IPS-NIHi7 (cell line): Measurements from ENCODE around the gene CHRNA9.
A peak's percentile ranks its signal among the peaks of the same experiment; 100 is the strongest.
"Not testable (repeated sequence)": the region's sequence is repeated elsewhere in the genome, so short reads cannot be mapped to it uniquely, and the experiment has no call there.

Experiments
- DNase-seq: peaks from one replicate; pipeline ENCODE4 v3.0.0; 2012; ENCODE audit warnings: mixed read lengths; ENCODE audit errors: extremely low spot score

The CHRNA9 gene

GRCh38 chr4:40388239-40388638 is 53.1 kb downstream of the CHRNA9 start:
- no peak for DNase-seq

- DNase-seq = no peak
These were observed 54.9 kb downstream of the CHRNA9 start for GRCh38 chr4:40389986-40390385.

GRCh38 chr4:40392241-40392640 is 57.1 kb downstream of the CHRNA9 start:
- DNase-seq = not testable (repeated sequence)

GRCh38 chr4:40394236-40394635 is 59.1 kb downstream of the CHRNA9 start:
- DNase-seq = no peak

GRCh38 chr4:40395166-40395900 is 60.2 kb downstream of the CHRNA9 start:
- DNase-seq = no peak

GRCh38 chr4:40395908-40396793 is 61.0 kb downstream of the CHRNA9 start:
- DNase-seq = peak; percentile 47

GRCh38 chr4:40399578-40399977 is 64.4 kb downstream of the CHRNA9 start:
- no peak for DNase-seq

GRCh38 chr4:40401096-40401495 is 66.0 kb downstream of the CHRNA9 start:
- no peak for DNase-seq

GRCh38 chr4:40401631-40402030 is 66.5 kb downstream of the CHRNA9 start:
- DNase-seq = no peak

- DNase-seq = no peak
These were observed 67.4 kb downstream of the CHRNA9 start for GRCh38 chr4:40402556-40402955.

GRCh38 chr4:40403081-40403480 is 67.9 kb downstream of the CHRNA9 start:
- no peak for DNase-seq
